ENCODE measurements around the gene ADRA2A.

Gene ADRA2A

DNA sequence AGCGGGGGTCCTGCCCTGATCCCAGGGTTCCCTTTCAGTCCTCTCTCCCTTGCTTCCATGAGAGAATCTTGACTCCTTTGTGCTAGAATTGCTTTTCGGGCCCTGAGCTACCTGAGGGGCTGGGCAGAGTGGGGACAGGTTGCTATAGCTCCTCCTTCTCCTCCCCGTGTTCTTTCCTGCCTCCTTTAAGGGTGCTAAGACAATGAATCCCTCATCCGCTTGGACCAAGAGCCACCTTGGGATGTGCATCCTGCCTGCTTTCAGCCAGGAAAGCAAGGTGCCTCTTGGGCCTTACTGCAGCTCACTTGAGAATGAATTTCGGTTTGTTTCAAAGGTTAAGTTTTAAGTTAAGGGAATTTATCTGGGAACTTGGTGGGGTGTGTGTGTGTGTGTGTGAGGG lies 53.6 kb downstream of the ADRA2A start:
- in situ Hi-C loops (cut with MboI; ENCODE audit: low sequenced_read_pairs) = no loop called here
